GM12891 (cell line): ENCODE data around the gene PSMG2. TPM values are rescaled to one million over a fixed set of nuclear protein-coding genes. Genes with fewer than 3 reads are reported as not detected.

Experiments
- DNase-seq: peaks from one replicate; pipeline ENCODE4 v3.0.0; 2011; ENCODE audit warnings: low spot score; ENCODE audit not compliant: insufficient read length
- FAIRE-seq: peaks from 2 replicates; lab custom pipeline; 2011; peaks lifted over from hg19 to GRCh38; lab: Jason Lieb, UNC
- PAX5 ChIP-seq: IDR thresholded peaks from 2 replicates; pipeline ENCODE4 v1.6.1; 2011; ENCODE audit warnings: low read length, moderate library complexity, mild to moderate bottlenecking; ENCODE audit not compliant: insufficient read depth, severe bottlenecking
- POLR2A ChIP-seq: IDR thresholded peaks from 2 replicates; pipeline ENCODE4 v1.6.1; 2011; ENCODE audit warnings: low read depth, low read length, control low read depth
- POLR2AphosphoS5 ChIP-seq: IDR thresholded peaks from 2 replicates; pipeline ENCODE4 v1.6.1; 2011; ENCODE audit warnings: low read depth, low read length, control low read depth
- POU2F2 ChIP-seq: IDR thresholded peaks from 2 replicates; pipeline ENCODE4 v1.6.1; 2011; ENCODE audit warnings: low read depth, mild to moderate bottlenecking, control low read depth, low read length, moderate library complexity
- SPI1 ChIP-seq: IDR thresholded peaks from 2 replicates; pipeline ENCODE4 v1.6.1; 2011; ENCODE audit warnings: low read depth, low read length, control low read depth
- TAF1 ChIP-seq: IDR thresholded peaks from 2 replicates; pipeline ENCODE4 v1.6.1; 2011; ENCODE audit warnings: low read depth, low read length, control low read depth
- polyA plus RNA-seq: library from polyadenylated mRNA; unstranded; fragments of >200 nt; gene quantifications from one replicate; pipeline ENCODE4 v1.2.1, GENCODE V29; 2012; ENCODE audit warnings: low read depth, missing spikeins, inconsistent platforms; ENCODE audit not compliant: missing spikeins

PSMG2 gene, protein sequence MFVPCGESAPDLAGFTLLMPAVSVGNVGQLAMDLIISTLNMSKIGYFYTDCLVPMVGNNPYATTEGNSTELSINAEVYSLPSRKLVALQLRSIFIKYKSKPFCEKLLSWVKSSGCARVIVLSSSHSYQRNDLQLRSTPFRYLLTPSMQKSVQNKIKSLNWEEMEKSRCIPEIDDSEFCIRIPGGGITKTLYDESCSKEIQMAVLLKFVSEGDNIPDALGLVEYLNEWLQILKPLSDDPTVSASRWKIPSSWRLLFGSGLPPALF
- 73.0 TPM for polyA plus RNA-seq

GRCh38 chr18:12702221-12703095, at the start of gene PSMG2, which contains the start of gene CEP76:
Gene PSMG2, plus strand, starts transcription at chr18:12703042. Its CDS starts 66 bp downstream, at chr18:12703108.
Gene CEP76, minus strand, starts transcription at chr18:12702723. Its CDS starts 175 bp downstream, at chr18:12702548.
- DNase-seq, result peak; percentile 83
- TF ChIP-seq TAF1 (peak; percentile 93), SPI1 (no peak), POU2F2 (peak; percentile 57; the same call in 1 of the 2 replicates), PAX5 (no peak), POLR2AphosphoS5 (peak; percentile 89), POLR2A (peak; percentile 83)
- FAIRE-seq, result peak; percentile 82

DNA sequence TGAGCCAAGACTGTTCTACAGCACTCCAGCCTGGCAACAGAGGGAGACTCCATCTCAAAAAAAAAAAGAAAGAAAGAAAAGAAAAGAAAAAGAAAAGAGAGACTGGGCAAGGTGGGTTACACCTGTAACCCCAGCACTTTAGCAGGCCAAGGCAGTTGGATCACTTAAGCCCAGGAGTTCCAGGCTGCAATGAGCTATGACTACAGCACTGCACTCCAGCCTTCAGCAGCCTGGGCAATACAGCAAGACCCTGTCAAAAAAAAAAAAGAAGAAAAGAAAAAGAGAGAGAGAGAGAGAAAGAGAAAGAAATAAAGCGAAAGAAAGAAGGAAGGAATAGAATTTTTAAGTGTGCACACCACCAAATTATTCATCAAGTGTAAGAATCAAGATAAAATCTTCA, 47.9 kb upstream of the PSMG2 start:
- no peak for FAIRE-seq
- no peak for TF ChIP-seq POU2F2
- no peak for TF ChIP-seq POLR2A
- TF ChIP-seq PAX5, result no peak
- no peak for TF ChIP-seq POLR2AphosphoS5

GRCh38 chr18:12656605-12656937, 46.3 kb upstream of the PSMG2 start:
- no peak for FAIRE-seq
- DNase-seq, result no peak
- no peak for TF ChIP-seq POLR2A

More for the DNA sequence above, 47.9 kb upstream of the PSMG2 start:
- DNase-seq, result no peak

GRCh38 chr18:12656938-12657683, 45.7 kb upstream of the PSMG2 start:
- DNase-seq (peak; percentile 42), FAIRE-seq (peak; percentile 5)
- TF ChIP-seq POLR2A (no peak), SPI1 (no peak), TAF1 (no peak), POU2F2 (no peak), POLR2AphosphoS5 (no peak), PAX5 (no peak)

GRCh38 chr18:12657684-12658425, 45.0 kb upstream of the PSMG2 start, which contains the start of gene SPIRE1:
Gene SPIRE1, minus strand, starts transcription at chr18:12658107. Its CDS starts 241 bp downstream, at chr18:12657866.
- DNase-seq, result peak; percentile 43
- TF ChIP-seq POLR2A, result no peak
- TF ChIP-seq PAX5, result no peak
- no peak for TF ChIP-seq POLR2AphosphoS5
- no peak for TF ChIP-seq SPI1
- TF ChIP-seq TAF1, result no peak
- TF ChIP-seq POU2F2, result no peak
- peak; percentile 28 for FAIRE-seq

DNA sequence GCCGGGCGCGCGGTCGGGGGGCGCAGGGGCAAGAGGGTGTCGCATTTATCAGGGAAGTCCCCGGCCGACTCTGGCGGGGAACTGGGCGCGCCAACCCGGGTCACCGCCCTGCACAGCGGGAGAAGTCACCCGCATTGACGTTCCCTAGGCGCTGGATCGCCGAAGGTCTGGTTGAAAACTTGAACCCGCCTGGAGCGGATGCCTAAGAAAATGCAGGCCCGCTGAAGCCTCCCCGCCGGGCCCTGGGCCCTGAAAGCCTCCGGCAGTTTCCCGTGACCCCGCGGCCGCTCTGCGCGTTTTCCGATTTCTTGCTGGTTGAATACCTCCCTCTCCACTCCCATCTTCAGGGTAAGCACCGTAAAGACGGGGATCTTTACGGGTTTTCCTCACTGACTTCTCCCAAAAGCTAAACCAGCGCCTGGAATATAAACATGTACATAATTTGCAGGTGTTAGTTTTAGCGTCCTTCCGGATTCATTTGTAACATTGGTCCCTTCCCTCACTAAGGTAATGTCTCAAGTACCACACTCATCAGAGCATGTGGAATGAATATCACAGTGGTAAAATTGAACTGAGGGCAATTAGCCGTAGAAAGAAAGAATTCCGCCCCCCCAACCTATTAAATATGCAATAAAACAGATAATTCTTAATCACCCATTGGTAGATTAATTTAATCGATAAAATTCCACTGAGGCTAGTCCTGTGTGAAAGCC, 44.3 kb upstream of the PSMG2 start:
- DNase-seq, result peak; percentile 33
- TF ChIP-seq POLR2A, result no peak
- no peak for TF ChIP-seq PAX5
- TF ChIP-seq TAF1, result no peak
- no peak for TF ChIP-seq SPI1
- no peak for TF ChIP-seq POU2F2
- no peak for TF ChIP-seq POLR2AphosphoS5
- peak; percentile 72 for FAIRE-seq

- no peak for TF ChIP-seq POLR2A
- no peak for TF ChIP-seq POLR2AphosphoS5
- TF ChIP-seq PAX5, result no peak
- no peak for TF ChIP-seq POU2F2
- TF ChIP-seq SPI1, result no peak
- no peak for TF ChIP-seq TAF1
- FAIRE-seq (peak; percentile 92), DNase-seq (no peak)
These were observed 42.8 kb upstream of the PSMG2 start for GRCh38 chr18:12659904-12660605.

DNA sequence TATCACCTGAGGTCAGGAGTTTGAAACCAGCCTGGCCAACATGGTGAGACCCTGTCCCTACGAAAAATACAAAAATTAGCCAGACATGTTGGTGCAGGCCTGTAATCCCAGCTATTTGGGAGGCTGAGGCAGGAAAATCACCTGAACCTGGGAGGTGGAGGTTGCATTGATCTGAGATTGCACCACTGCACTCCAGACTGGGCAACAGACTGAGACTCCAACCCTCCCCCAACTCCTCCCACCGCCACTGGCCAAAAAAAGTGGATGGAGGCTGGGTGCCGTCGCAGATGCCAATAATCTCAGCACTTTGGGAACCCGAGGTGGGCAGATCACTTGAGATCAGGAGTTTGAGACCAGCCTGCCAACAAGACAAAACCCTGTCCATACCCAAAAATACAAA, 34.8 kb upstream of the PSMG2 start:
- DNase-seq (no peak), FAIRE-seq (no peak)
- TF ChIP-seq POU2F2 (no peak), POLR2AphosphoS5 (no peak), POLR2A (no peak), SPI1 (no peak), TAF1 (no peak), PAX5 (no peak)
